Measurements from ENCODE around the gene SHISAL1.

The SHISAL1 gene

GRCh38 chr22:44312766-44313165 is at the start of gene SHISAL1:
TSS of gene SHISAL1 (minus strand) at chr22:44312951. CDS start at chr22:44300945, 12,006 bp downstream.
- no peak for DNase-seq

GRCh38 chr22:44361391-44362126 is 48.8 kb upstream of the SHISAL1 start:
- DNase-seq = no peak

GRCh38 chr22:44360668-44361381 is 48.1 kb upstream of the SHISAL1 start:
- DNase-seq = peak; percentile 72

- no peak for DNase-seq
Measured at GRCh38 chr22:44360306-44360667, 47.5 kb upstream of the SHISAL1 start.

GRCh38 chr22:44359496-44360110 is 46.9 kb upstream of the SHISAL1 start:
- no peak for DNase-seq

- DNase-seq = no peak
Measured at GRCh38 chr22:44358709-44359440, 46.1 kb upstream of the SHISAL1 start.

GRCh38 chr22:44357966-44358465 is 45.3 kb upstream of the SHISAL1 start:
- DNase-seq = peak; percentile 29

- no peak for DNase-seq
Measured at GRCh38 chr22:44357296-44357965, 44.7 kb upstream of the SHISAL1 start.

- no peak for DNase-seq
Measured at GRCh38 chr22:44355716-44356070, 42.9 kb upstream of the SHISAL1 start.

- DNase-seq = no peak
Measured at GRCh38 chr22:44354288-44354687, 41.5 kb upstream of the SHISAL1 start.

- DNase-seq = no peak
Measured at GRCh38 chr22:44353041-44353440, 40.3 kb upstream of the SHISAL1 start.

- no peak for DNase-seq
Measured at GRCh38 chr22:44352378-44353035, 39.8 kb upstream of the SHISAL1 start.

- peak; percentile 91 for DNase-seq
Measured at GRCh38 chr22:44351685-44352377, 39.1 kb upstream of the SHISAL1 start.

GRCh38 chr22:44351037-44351436 is 38.3 kb upstream of the SHISAL1 start:
- no peak for DNase-seq

GRCh38 chr22:44349594-44349993 is 36.8 kb upstream of the SHISAL1 start:
- no peak for DNase-seq

GRCh38 chr22:44348971-44349560 is 36.3 kb upstream of the SHISAL1 start:
- DNase-seq = no peak

GRCh38 chr22:44347549-44347948 is 34.8 kb upstream of the SHISAL1 start:
- no peak for DNase-seq

GRCh38 chr22:44347080-44347479 is 34.3 kb upstream of the SHISAL1 start:
- no peak for DNase-seq

- DNase-seq = no peak
Measured at GRCh38 chr22:44345872-44346271, 33.1 kb upstream of the SHISAL1 start.

GRCh38 chr22:44344407-44344806 is 31.7 kb upstream of the SHISAL1 start:
- DNase-seq = no peak

- DNase-seq = no peak
Measured at GRCh38 chr22:44342347-44342956, 29.7 kb upstream of the SHISAL1 start.

Measured in fibroblast of upper back skin (primary cell).